Psoas muscle (tissue), 8 donors: ENCODE data around the gene NGF. TPM values are rescaled to one million over a fixed set of nuclear protein-coding genes. Genes with fewer than 3 reads are reported as not detected.
A peak's percentile ranks its signal among the peaks of the same experiment; 100 is the strongest.
"Not testable (repeated sequence)": the region's sequence is repeated elsewhere in the genome, so short reads cannot be mapped to it uniquely, and the experiment has no call there.

Experiments used
- ATAC-seq, 4 donors: fragments of 200-7000 bp; cut with Tn5 transposase; one replicate each; pipeline ENCODE4 v1.9.1; 2020; ENCODE audit warnings: moderate library complexity in 3 of 4, mild to moderate bottlenecking in 2 of 4
- DNase-seq, 2 donors: peaks; one replicate each; pipeline ENCODE4 v3.0.0-alpha.2; 2020
- H3K27ac ChIP-seq: fragments of 200-600 bp; one replicate; pipeline ENCODE4 v1.8.0; 2022
- H3K27me3 ChIP-seq, 3 donors: fragments of 200-600 bp in 1 of 3; one replicate each; pipeline versions ENCODE4 v1.6.1 to v1.8.0; 2013 to 2022; ENCODE audit warnings: low read length in 2 of 3, mild to moderate bottlenecking in 2 of 3, moderate library complexity in 1 of 3; ENCODE audit not compliant: insufficient read depth in 3 of 3
- H3K36me3 ChIP-seq, 2 donors: fragments of 200-600 bp in 1 of 2; one replicate each; pipeline versions ENCODE4 v1.6.1 to v1.8.0; 2013 to 2022; ENCODE audit warnings: low read depth in 1 of 2, mild to moderate bottlenecking in 1 of 2, moderate library complexity in 1 of 2; ENCODE audit not compliant: insufficient read depth in 1 of 2
- H3K4me1 ChIP-seq: fragments of 200-600 bp; one replicate; pipeline ENCODE4 v1.8.0; 2022
- H3K4me3 ChIP-seq: fragments of 200-600 bp; one replicate; pipeline ENCODE4 v1.8.0; 2022; ENCODE audit warnings: mild to moderate bottlenecking
- H3K9me3 ChIP-seq: fragments of 200-600 bp; one replicate; pipeline ENCODE4 v1.8.0; 2022
- WGBS, 3 donors: extraction: QIAGEN DNeasy Blood & Tissue Kit; methylation state at CpG; one replicate each; pipeline versions ENCODE4 v1.1.6 to v1.1.7; 2013; 5-methylcytosine and 5-hydroxymethylcytosine counted together
- intact Hi-C, 2 donors: fragments of 100-400 bp; cut with DNase I; formaldehyde crosslinking; loops; one replicate each; pipeline versions ENCODE4 v1.11.0 to v1.14.2; 2022
- polyA plus RNA-seq, 3 donors: library from polyadenylated mRNA; stranded (reverse); fragments of 200-250 nt; gene quantifications; one replicate each; pipeline ENCODE4 v1.2.3, GENCODE V29; 2013
- total RNA-seq, 4 donors: library from RNA; stranded (reverse); fragmentation: NEBNext Ultra II Directional in 2 of 4; extraction: Animal tissue kit (Norgen Biotek cat#: 25700) in 2 of 4; gene quantifications; one replicate each; pipeline versions ENCODE4 v1.2.1 to v1.2.4, GENCODE V29; 2021 to 2023
- TF ChIP-seq, protein P1 (sequence below): fragments of 200-600 bp; IDR thresholded peaks from one replicate; pipeline ENCODE4 v1.8.0; 2022; ENCODE audit warnings: antibody characterized with exemption
- donor health status: healthy with polysubstance abuse.
- donor health status: DM: no; HTN: no; CAD: no; lungs with moderate emphysema.
- donor health status: Bipolar disorder and iron deficiency.
- donor health status: healthy.
- donor health status: DM: yes; HTN: yes; CAD: no.
- donor health status: DM: no; HTN: no; CAD: no.
- donor health status: DM: no; HTN: no; CAD: no.
- donor health status: DM: yes; HTN: yes; CAD: no.

Gene NGF
- total and polyA plus RNA-seq, 7 donors, result 0.27 to 1.4 (median 0.57) TPM

DNA sequence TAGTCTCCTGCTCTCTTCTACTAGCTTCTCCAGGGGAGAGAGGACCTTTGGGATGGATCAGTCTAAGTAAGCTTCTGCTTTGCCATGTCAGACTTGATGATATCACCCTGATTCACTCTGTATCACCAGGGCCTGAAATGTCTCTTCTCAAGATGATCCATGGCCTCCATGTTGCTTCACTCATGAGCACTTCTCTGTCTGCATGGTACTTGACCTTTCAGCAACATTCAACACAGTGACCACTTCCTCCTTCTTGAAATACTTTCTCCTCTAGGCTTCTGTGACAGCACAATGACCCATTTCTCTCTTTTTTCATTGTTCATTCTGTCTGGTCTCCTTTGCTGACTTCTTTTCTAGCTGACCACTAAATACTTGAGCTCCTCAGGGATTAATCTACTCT lies 35.3 kb upstream of the NGF start:
- DNase-seq, result no peak
- no peaks in the 10 kb centered on the region for H3K9me3 ChIP-seq
- no peaks in the 10 kb centered on the region for H3K4me1 ChIP-seq
- TF ChIP-seq, protein P1, sequence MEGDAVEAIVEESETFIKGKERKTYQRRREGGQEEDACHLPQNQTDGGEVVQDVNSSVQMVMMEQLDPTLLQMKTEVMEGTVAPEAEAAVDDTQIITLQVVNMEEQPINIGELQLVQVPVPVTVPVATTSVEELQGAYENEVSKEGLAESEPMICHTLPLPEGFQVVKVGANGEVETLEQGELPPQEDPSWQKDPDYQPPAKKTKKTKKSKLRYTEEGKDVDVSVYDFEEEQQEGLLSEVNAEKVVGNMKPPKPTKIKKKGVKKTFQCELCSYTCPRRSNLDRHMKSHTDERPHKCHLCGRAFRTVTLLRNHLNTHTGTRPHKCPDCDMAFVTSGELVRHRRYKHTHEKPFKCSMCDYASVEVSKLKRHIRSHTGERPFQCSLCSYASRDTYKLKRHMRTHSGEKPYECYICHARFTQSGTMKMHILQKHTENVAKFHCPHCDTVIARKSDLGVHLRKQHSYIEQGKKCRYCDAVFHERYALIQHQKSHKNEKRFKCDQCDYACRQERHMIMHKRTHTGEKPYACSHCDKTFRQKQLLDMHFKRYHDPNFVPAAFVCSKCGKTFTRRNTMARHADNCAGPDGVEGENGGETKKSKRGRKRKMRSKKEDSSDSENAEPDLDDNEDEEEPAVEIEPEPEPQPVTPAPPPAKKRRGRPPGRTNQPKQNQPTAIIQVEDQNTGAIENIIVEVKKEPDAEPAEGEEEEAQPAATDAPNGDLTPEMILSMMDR, result no peak
- H3K27me3 ChIP-seq, result no peaks in the 10 kb centered on the region
- intact Hi-C loops, result no loop called here
- H3K36me3 ChIP-seq, result no peaks in the 10 kb centered on the region
- H3K27ac ChIP-seq, result no peak overlapping the region
- ATAC-seq, result no peak
- H3K4me3 ChIP-seq, result no peak overlapping the region

DNA sequence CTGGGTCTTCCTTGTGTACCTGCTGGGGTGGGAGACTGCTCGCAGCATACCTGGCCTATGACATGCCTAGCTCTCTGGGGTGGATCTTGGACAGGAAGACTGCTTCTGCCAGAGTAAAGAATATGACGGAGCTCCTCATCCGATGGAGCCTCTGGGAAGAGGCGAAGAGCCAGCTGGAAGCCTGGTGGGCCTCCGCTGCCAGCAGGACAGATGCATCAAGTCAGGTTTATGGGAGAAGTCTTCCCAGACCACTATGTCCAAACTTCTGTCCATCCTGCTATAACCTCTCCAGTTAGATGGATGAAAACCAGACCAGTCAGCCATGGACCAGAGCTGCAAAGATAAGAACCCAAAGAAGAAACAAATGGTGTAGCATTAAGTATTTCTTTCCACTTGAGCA lies 27.7 kb upstream of the NGF start:
- ATAC-seq, result no peak
- no peak overlapping the region for H3K27ac ChIP-seq
- H3K36me3 ChIP-seq, result no peaks in the 10 kb centered on the region
- H3K4me3 ChIP-seq, result no peak overlapping the region
- WGBS, 3 donors, result 53 to 69% (median 65%) methylated on average over 5 of the region's 5 CpGs
- DNase-seq, result no peak
- H3K4me1 ChIP-seq, result no peaks in the 10 kb centered on the region
- no peaks in the 10 kb centered on the region for H3K27me3 ChIP-seq
- no peaks in the 10 kb centered on the region for H3K9me3 ChIP-seq
- intact Hi-C loops, result no loop called here
- TF ChIP-seq, protein P1, result no peak

DNA sequence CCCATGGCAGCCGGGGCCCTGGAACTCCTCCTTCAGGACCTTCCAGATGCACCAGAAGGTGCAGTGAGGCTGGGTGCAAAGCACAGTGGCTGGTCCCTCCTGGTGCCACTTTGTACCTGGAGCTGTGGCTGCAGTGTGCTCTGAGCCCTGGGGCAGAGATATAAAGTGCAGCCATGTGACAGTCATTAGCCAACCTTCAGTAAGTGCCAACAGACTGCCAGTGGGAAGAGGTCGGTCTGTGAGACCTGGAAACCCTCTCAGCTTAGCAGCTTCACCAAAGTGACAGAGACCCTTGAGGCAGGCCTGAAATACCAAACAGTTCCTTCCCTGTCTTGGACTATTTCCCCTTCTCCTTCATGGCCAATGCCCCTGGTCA lies 26.7 kb upstream of the NGF start:
- WGBS, 3 donors, result 26 to 42% (median 36%) methylated on average over 2 of the region's 2 CpGs
- DNase-seq, result no peak
- intact Hi-C loops, result no loop called here

DNA sequence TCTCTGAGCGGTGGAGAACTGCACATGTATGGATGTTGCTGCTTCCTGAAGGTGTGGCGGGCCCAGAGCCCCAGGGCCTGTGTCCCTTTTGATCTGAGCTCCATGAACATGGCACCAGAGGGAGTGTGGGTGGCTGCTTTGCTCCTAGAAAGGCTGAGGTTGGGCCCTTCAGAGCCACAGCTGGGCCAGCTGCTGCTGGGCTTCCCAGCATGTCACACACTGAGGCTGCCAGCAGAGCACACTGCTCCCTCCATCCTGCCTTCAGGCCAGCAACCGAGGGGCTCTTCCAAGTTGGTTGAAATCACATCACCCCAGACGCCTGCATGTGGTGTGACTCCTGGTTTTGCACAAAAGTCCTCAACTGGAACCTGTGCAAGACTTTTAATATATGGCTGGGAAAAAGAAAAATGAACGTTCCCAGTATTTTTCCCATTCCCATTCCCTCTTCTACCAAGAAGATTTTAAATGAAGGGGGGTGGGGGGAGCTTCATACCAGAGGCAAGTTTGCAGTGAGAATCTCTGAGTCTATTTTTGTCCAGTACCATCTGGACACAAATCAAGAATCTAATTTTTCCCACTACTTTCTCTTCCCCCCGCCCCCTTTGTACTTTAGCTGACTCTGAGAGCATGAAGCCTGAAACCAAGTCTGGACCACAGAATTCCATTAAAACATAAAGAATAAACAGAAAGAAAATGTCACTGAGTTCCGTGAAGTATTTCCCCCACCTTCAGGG lies 26.2 kb upstream of the NGF start:
- no peaks in the 10 kb centered on the region for H3K9me3 ChIP-seq
- peak in 2 of 4 donors; percentile 37 for ATAC-seq
- H3K4me1 ChIP-seq, result no peaks in the 10 kb centered on the region
- H3K27ac ChIP-seq, result peak overlapping the region; percentile 16
- no peaks in the 10 kb centered on the region for H3K27me3 ChIP-seq
- no peak overlapping the region for H3K4me3 ChIP-seq
- DNase-seq, result peak in 1 of 2 donors; percentile 58
- 43 to 56% (median 52%) methylated on average over 7 of the region's 7 CpGs for WGBS, 3 donors
- TF ChIP-seq, protein P1, result no peak
- intact Hi-C loops, result no loop called here
- no peaks in the 10 kb centered on the region for H3K36me3 ChIP-seq

More for the DNA sequence above, 26.7 kb upstream of the NGF start:
- TF ChIP-seq, protein P1, result no peak
- no peak overlapping the region for H3K4me3 ChIP-seq
- H3K27ac ChIP-seq, result no peak overlapping the region
- H3K9me3 ChIP-seq, result no peaks in the 10 kb centered on the region
- H3K27me3 ChIP-seq, result no peaks in the 10 kb centered on the region
- no peaks in the 10 kb centered on the region for H3K36me3 ChIP-seq
- peak in 3 of 4 donors; percentile 38 to 64 (median 40) for ATAC-seq
- no peaks in the 10 kb centered on the region for H3K4me1 ChIP-seq

DNA sequence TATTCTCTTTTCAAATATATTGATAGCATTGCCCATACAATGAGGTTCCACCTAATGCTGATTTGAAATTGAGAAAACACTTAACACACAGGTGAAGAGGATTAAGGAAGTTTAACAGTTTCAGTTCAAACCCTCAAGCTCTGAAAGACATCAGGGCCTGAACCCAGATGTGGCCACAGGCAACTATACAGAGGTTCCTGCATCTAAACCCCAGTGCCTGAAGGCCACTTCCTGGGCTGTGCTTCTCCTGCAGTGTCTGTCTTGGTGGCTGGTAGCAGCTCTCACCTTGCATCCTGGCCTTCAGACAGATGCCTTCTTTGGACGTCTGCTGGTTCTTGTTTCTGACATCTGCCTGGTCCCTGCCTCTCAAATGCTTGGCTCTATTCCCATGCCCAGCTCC lies 25.1 kb upstream of the NGF start:
- no peaks in the 10 kb centered on the region for H3K27me3 ChIP-seq
- no peaks in the 10 kb centered on the region for H3K36me3 ChIP-seq
- H3K27ac ChIP-seq, result no peak overlapping the region
- ATAC-seq (no peak), DNase-seq (no peak)
- no peaks in the 10 kb centered on the region for H3K9me3 ChIP-seq
- H3K4me1 ChIP-seq, result no peaks in the 10 kb centered on the region
- no peak overlapping the region for H3K4me3 ChIP-seq
- WGBS, 3 donors, result 46 to 71% (median 58%) methylated on average over 1 of the region's 1 CpG
- intact Hi-C loops, result no loop called here
- TF ChIP-seq, protein P1, result no peak

DNA sequence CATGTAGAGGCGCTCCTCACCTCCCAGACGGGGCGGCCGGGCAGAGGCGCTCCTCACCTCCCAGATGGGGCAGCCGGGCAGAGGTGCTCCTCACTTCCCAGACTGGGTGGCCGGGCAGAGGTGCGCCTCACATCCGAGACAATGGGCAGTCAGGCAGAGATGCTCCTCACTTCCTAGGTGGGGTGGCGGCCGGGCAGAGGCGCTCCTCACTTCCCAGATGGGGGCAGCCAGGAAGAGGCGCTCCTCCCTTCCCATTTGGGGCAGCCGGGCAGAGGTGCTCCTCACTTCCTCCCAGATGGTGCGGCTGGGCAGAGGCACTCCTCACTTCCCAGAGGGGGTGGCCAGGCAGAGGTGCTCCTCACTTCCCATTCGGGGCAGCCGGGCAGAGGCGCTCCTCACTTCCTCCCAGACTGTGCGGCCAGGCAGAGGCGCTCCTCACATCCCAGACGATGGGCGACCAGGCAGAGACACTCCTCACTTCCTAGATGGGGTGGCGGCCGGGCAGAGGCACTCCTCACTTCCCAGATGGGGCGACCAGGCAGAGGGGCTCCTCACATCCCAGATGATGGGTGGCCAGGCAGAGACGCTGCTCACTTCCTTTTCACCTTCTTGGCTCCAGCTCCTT lies 22.6 kb upstream of the NGF start:
- H3K4me1 ChIP-seq, H3K9me3 ChIP-seq, intact Hi-C loops, H3K4me3 ChIP-seq, H3K27ac ChIP-seq, H3K27me3 ChIP-seq, ATAC-seq, H3K36me3 ChIP-seq, DNase-seq: not testable (repeated sequence)
- WGBS, 3 donors, result 93 to 98% (median 94%) methylated on average over 25 to 26 of the region's 26 CpGs
